BLaER1 treated with 17β-estradiol and CSF1 and Interleukin-3, amounts not matched to agents 10 nM and 100 nM (cell line): Measurements from ENCODE around the gene NXPH4.

Experiments used
- H3K27ac ChIP-seq, 11 experiments: shearing (Covaris generic); formaldehyde crosslinking; 2 replicates each; pipeline ENCODE4 v1.8.1; 2022
- H3K27me3 ChIP-seq, 11 experiments: shearing (Covaris generic); formaldehyde crosslinking; 2 replicates each; pipeline ENCODE4 v1.8.1; 2022
- H3K36me3 ChIP-seq, 11 experiments: shearing (Covaris generic); formaldehyde crosslinking; 2 replicates each; pipeline ENCODE4 v1.8.1; 2022
- H3K4me1 ChIP-seq, 10 experiments: shearing (Covaris generic); formaldehyde crosslinking; 2 replicates each; pipeline ENCODE4 v1.8.1; 2022
- H3K4me2 ChIP-seq, 11 experiments: shearing (Covaris generic); formaldehyde crosslinking; 2 replicates each; pipeline ENCODE4 v1.8.1; 2022
- H3K4me3 ChIP-seq, 10 experiments: shearing (Covaris generic); formaldehyde crosslinking; 2 replicates each; pipeline ENCODE4 v1.8.1; 2022
- H3K9ac ChIP-seq, 11 experiments: shearing (Covaris generic); formaldehyde crosslinking; 2 replicates each; pipeline ENCODE4 v1.8.1; 2022
- H3K9me3 ChIP-seq, 11 experiments: shearing (Covaris generic); formaldehyde crosslinking; replicated peaks in 1 of 11; 2 replicates each; pipeline ENCODE4 v1.8.1; 2022
- H4K20me1 ChIP-seq, 11 experiments: shearing (Covaris generic); formaldehyde crosslinking; 2 replicates each; pipeline ENCODE4 v1.8.1; 2022
- Cebpa-rat ChIP-seq, 11 experiments: shearing (Covaris generic); IDR thresholded peaks; 2 replicates each; pipeline ENCODE4 v1.8.1; 2022

NXPH4 gene

DNA sequence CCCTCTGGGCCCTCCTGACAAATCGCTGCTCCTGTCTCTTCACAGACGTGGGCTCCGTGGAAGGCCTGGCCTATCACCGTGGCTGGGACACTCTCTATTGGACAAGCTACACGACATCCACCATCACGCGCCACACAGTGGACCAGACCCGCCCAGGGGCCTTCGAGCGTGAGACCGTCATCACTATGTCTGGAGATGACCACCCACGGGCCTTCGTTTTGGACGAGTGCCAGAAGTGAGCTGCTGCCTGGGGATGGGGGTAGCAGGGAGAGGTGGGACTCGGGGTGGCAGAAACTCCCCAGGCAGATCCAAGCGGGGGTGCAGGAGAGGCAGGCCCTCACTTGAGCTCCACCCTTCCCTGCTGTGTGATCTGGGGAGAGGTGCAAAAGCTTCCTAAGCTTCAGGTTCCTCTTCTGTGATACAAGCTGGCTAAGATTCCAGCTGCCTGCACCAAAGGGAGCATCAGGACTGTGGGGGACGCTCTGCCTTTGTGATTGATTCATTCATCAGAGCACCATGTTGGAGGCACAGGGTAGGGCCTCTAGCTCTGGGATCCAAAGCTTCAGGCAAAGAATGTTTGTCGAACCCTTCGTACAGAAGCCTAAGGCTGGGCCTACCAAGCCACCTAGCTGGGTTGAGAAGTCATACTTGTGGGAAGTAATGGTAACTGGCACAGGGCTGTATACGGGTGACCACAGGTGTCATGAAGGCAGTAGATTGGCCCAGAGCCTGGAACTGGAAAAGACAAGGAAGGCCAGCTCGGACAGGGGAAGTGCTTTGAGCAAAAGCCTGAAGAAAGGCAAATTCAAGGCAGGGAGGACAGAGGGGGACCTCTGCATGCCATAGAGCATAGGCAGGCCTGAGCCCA lies 29.1 kb upstream of the NXPH4 start:
- Histone ChIP-seq H4K20me1 (peaks cover 0 to 96% (median 0%) of the 10 kb centered on the region in 11 experiments; a peak in 12 of 22 replicates), H3K4me2 (peak overlapping the region in 1 of 11 experiments; percentile 28; a peak in 2 of 22 replicates), H3K4me1 (peaks cover 0 to 9% (median 0%) of the 10 kb centered on the region in 10 experiments; a peak in 3 of 20 replicates), H3K27ac (no peak overlapping the region), H3K9ac (0 out of 22 replicates have a peak overlapping the region, but pooled peaks of 1 of the 11 experiments have one; percentile 1), H3K36me3 (peaks cover 14 to 100% (median 57%) of the 10 kb centered on the region in 11 experiments; a peak in 17 of 22 replicates), H3K9me3 (no peaks in the 10 kb centered on the region), H3K27me3 (no peaks in the 10 kb centered on the region), H3K4me3 (no peak overlapping the region)
- TF ChIP-seq Cebpa-rat (IDR thresholded peaks at IDR 0.05) = no peak

DNA sequence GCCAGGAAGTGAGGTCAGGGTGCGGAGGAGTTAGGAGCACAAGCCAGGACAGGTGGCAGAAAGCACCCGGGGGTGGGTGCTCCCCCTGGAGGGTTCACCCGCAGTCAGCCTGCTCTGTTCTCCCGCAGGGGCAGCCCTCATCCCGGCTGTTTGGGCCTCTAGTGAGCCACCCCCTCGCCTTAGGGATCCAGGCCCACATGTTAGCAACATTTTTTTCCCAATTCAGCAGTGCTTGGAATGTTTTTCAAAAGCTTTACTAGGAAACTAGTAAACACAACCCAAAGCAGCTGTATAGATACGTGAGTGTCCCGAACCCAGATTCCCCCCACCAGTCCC lies 28.5 kb upstream of the NXPH4 start:
- Histone ChIP-seq H3K9me3 (no peaks in the 10 kb centered on the region), H3K27ac (no peak overlapping the region), H3K4me1 (peaks cover 0 to 8% (median 0%) of the 10 kb centered on the region in 10 experiments; a peak in 3 of 20 replicates), H3K9ac (0 out of 22 replicates have a peak overlapping the region, but pooled peaks of 1 of the 11 experiments have one; percentile 1), H3K36me3 (peaks cover 19 to 100% (median 59%) of the 10 kb centered on the region in 11 experiments; a peak in 17 of 22 replicates), H3K4me2 (peak overlapping the region in 1 of 11 experiments; percentile 28; a peak in 2 of 22 replicates), H4K20me1 (peaks cover 0 to 97% (median 0%) of the 10 kb centered on the region in 11 experiments; a peak in 12 of 22 replicates), H3K27me3 (no peaks in the 10 kb centered on the region), H3K4me3 (no peak overlapping the region)
- no peak for TF ChIP-seq Cebpa-rat (IDR thresholded peaks at IDR 0.05)

DNA sequence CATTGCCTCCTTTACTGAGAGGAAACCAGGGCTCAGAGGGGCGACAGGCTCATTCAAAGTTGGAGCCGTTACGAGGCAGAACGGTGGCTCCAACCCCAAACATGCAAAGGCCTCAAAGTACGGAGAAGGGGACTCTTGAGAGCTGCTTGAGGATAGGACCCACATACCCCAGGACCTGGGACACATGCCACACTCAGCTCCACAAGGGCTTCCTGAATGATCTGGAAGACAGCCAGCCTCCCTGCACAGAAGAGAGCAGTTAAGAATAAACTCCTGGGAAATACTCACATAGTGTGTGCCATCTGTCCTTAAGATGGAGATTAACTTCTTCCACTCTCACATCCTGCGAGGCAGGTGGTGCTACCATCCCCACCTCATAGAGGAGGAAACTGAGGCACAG lies 26.6 kb upstream of the NXPH4 start:
- no peaks in the 10 kb centered on the region for H3K9me3 ChIP-seq
- peaks cover 0 to 97% (median 6%) of the 10 kb centered on the region in 11 experiments; a peak in 12 of 22 replicates for H4K20me1 ChIP-seq
- H3K27ac ChIP-seq = no peak overlapping the region
- H3K4me2 ChIP-seq = no peak overlapping the region
- peaks cover 18 to 100% (median 47%) of the 10 kb centered on the region in 11 experiments; a peak in 17 of 22 replicates for H3K36me3 ChIP-seq
- no peaks in the 10 kb centered on the region for H3K27me3 ChIP-seq
- no peak overlapping the region for H3K4me3 ChIP-seq
- H3K4me1 ChIP-seq = peaks cover 0 to 8% (median 4%) of the 10 kb centered on the region in 10 experiments; a peak in 15 of 20 replicates
- TF ChIP-seq Cebpa-rat (IDR thresholded peaks at IDR 0.05) = no peak
- no peak overlapping the region for H3K9ac ChIP-seq

DNA sequence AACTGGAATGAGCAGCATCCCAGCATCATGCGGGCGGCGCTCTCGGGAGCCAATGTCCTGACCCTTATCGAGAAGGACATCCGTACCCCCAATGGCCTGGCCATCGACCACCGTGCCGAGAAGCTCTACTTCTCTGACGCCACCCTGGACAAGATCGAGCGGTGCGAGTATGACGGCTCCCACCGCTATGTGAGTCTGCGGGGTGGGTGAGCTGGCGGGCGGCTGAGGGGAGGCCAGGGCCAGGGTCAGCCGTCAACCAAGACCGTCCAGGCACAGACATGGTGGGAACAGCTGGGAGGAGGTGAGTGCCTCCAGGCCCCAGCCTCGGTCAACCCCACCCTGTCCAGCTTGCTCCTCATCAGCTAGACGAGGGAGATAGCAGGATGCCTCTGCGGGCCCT lies 25.8 kb upstream of the NXPH4 start:
- TF ChIP-seq Cebpa-rat (IDR thresholded peaks at IDR 0.05) = no peak
- H4K20me1 ChIP-seq = peaks cover 0 to 97% (median 13%) of the 10 kb centered on the region in 11 experiments; a peak in 15 of 22 replicates

DNA sequence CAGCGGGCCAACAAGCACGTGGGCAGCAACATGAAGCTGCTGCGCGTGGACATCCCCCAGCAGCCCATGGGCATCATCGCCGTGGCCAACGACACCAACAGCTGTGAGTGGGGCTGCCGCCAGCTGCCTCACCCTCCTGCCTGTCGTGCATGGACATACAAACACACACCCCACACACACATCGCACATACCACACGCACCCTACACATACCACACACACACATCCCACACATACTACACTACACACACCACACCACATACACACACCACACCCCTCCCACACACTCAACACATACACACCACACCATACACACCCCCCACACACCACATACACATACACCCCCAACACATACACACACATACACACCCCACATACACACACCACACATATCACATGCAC lies 25.2 kb upstream of the NXPH4 start:
- H4K20me1 ChIP-seq = peaks cover 0 to 97% (median 16%) of the 10 kb centered on the region in 11 experiments; a peak in 15 of 22 replicates
- H3K4me2 ChIP-seq = no peak overlapping the region
- H3K4me1 ChIP-seq = peaks cover 0 to 22% (median 18%) of the 10 kb centered on the region in 10 experiments; a peak in 16 of 20 replicates
- no peak for TF ChIP-seq Cebpa-rat (IDR thresholded peaks at IDR 0.05)
- H3K9me3 ChIP-seq = no peaks in the 10 kb centered on the region
- no peak overlapping the region for H3K4me3 ChIP-seq
- no peak overlapping the region for H3K27ac ChIP-seq
- peaks cover 7 to 100% (median 40%) of the 10 kb centered on the region in 11 experiments; a peak in 17 of 22 replicates for H3K36me3 ChIP-seq
- H3K9ac ChIP-seq = no peak overlapping the region
- no peaks in the 10 kb centered on the region for H3K27me3 ChIP-seq

More for the DNA sequence above, 25.8 kb upstream of the NXPH4 start:
- Histone ChIP-seq H3K4me3 (no peak overlapping the region), H3K4me2 (no peak overlapping the region), H3K9me3 (no peaks in the 10 kb centered on the region), H3K4me1 (peaks cover 0 to 16% (median 12%) of the 10 kb centered on the region in 10 experiments; a peak in 16 of 20 replicates), H3K9ac (no peak overlapping the region), H3K36me3 (peaks cover 11 to 100% (median 42%) of the 10 kb centered on the region in 11 experiments; a peak in 17 of 22 replicates), H3K27ac (no peak overlapping the region), H3K27me3 (no peaks in the 10 kb centered on the region)

DNA sequence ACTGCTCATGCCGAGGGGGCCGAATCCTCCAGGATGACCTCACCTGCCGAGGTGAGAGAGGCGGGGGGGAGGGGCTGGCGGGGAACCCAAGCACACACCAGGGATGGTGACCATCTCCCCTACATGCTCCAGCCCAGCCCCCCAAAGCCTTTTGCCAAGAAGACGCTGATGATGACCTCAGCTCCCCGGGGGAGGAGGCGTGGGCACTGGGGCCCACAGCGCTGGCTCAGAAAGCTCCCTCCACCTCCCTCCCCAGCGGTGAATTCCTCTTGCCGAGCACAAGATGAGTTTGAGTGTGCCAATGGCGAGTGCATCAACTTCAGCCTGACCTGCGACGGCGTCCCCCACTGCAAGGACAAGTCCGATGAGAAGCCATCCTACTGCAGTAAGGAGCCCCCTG lies 23.7 kb upstream of the NXPH4 start:
- H3K4me3 ChIP-seq = no peak overlapping the region
- peaks cover 0 to 22% (median 21%) of the 10 kb centered on the region in 10 experiments; a peak in 16 of 20 replicates for H3K4me1 ChIP-seq
- no peak overlapping the region for H3K27ac ChIP-seq
- no peak overlapping the region for H3K4me2 ChIP-seq
- peaks cover 21 to 100% (median 44%) of the 10 kb centered on the region in 11 experiments; a peak in 18 of 22 replicates for H3K36me3 ChIP-seq
- no peak for TF ChIP-seq Cebpa-rat (IDR thresholded peaks at IDR 0.05)
- no peaks in the 10 kb centered on the region for H3K27me3 ChIP-seq
- peaks cover 0 to 97% (median 22%) of the 10 kb centered on the region in 11 experiments; a peak in 14 of 22 replicates for H4K20me1 ChIP-seq
- H3K9me3 ChIP-seq = no peaks in the 10 kb centered on the region
- no peak overlapping the region for H3K9ac ChIP-seq

DNA sequence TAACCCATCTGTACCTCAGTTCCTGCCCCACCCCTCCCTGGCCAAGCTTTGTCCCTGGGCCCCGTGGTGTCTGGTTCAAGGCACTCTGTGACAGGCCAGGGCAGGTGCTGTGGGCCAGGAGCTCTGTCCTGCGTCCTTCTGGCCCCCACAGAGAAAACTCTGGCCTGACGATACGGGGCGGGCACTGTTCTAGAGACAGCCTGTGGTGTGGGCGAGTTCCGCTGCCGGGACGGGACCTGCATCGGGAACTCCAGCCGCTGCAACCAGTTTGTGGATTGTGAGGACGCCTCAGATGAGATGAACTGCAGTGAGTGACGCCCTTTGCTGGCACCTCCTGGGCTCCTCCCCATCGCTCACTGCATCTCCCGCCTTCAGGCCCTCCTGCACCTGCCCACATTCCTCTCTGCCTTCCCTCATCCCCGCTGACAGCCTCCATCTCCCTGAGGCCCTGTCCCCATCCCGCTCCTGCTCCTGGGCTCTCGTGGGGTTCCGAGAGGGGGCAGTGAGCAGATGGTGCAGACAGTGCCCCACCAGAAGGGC lies 22.8 kb upstream of the NXPH4 start:
- H3K36me3 ChIP-seq = peaks cover 27 to 100% (median 48%) of the 10 kb centered on the region in 11 experiments; a peak in 18 of 22 replicates
- no peak overlapping the region for H3K9ac ChIP-seq
- H3K27ac ChIP-seq = no peak overlapping the region
- H3K4me3 ChIP-seq = no peak overlapping the region
- H3K27me3 ChIP-seq = no peaks in the 10 kb centered on the region
- H4K20me1 ChIP-seq = peaks cover 0 to 98% (median 22%) of the 10 kb centered on the region in 11 experiments; a peak in 14 of 22 replicates
- no peak for TF ChIP-seq Cebpa-rat (IDR thresholded peaks at IDR 0.05)
- no peaks in the 10 kb centered on the region for H3K9me3 ChIP-seq
- peaks cover 0 to 22% (median 20%) of the 10 kb centered on the region in 10 experiments; a peak in 16 of 20 replicates for H3K4me1 ChIP-seq
- no peak overlapping the region for H3K4me2 ChIP-seq

DNA sequence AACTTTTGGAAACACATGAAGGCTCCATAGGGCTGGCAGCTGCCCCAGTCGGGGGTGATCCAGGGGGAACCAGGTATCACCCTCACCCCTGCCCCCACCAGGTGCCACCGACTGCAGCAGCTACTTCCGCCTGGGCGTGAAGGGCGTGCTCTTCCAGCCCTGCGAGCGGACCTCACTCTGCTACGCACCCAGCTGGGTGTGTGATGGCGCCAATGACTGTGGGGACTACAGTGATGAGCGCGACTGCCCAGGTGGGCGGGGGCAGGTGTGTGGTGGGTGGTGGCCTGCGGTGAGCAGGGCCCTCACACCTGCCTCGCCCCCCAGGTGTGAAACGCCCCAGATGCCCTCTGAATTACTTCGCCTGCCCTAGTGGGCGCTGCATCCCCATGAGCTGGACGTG lies 22.3 kb upstream of the NXPH4 start:
- H3K4me1 ChIP-seq = peaks cover 0 to 22% (median 20%) of the 10 kb centered on the region in 10 experiments; a peak in 16 of 20 replicates
- H4K20me1 ChIP-seq = peaks cover 0 to 98% (median 22%) of the 10 kb centered on the region in 11 experiments; a peak in 14 of 22 replicates
- H3K4me2 ChIP-seq = 0 out of 22 replicates have a peak overlapping the region, but pooled peaks of 1 of the 11 experiments have one; percentile 12
- no peak overlapping the region for H3K27ac ChIP-seq
- H3K36me3 ChIP-seq = peaks cover 27 to 100% (median 52%) of the 10 kb centered on the region in 11 experiments; a peak in 18 of 22 replicates
- no peaks in the 10 kb centered on the region for H3K27me3 ChIP-seq
- no peaks in the 10 kb centered on the region for H3K9me3 ChIP-seq
- no peak overlapping the region for H3K9ac ChIP-seq
- no peak overlapping the region for H3K4me3 ChIP-seq
- TF ChIP-seq Cebpa-rat (IDR thresholded peaks at IDR 0.05) = no peak
